Stimulated activated naive CD4-positive, alpha-beta T cell treated with Interleukin-2 at 50 U/mL for 16 hours (primary cell): ENCODE data around the gene DOCK4.
"Not testable (repeated sequence)": the region's sequence is repeated elsewhere in the genome, so short reads cannot be mapped to it uniquely, and the experiment has no call there.

Experiments
- DNase-seq: peaks from one replicate; lab custom pipeline; 2025; lab: John Stamatoyannopoulos, UW

DOCK4 gene

DNA sequence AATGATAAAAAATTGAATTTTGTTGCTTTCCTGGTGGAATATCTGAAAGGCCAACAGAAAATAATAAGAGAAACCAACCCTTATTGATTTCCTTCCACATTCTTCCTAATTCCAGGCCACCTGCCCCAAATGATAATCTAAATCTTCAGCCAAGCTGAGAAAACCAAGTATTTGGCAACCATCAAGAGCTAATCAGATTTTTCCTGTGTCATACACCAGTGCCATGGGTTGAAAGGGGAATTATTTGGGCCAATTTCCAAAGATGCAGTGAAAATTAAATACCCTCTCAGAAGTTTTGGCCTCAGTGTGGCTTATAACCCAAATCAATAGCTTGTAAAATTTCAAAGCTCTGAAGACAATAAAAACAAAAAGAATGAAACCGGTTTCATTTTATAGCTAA, 70.4 kb downstream of the DOCK4 start:
- DNase-seq = no peak

DNA sequence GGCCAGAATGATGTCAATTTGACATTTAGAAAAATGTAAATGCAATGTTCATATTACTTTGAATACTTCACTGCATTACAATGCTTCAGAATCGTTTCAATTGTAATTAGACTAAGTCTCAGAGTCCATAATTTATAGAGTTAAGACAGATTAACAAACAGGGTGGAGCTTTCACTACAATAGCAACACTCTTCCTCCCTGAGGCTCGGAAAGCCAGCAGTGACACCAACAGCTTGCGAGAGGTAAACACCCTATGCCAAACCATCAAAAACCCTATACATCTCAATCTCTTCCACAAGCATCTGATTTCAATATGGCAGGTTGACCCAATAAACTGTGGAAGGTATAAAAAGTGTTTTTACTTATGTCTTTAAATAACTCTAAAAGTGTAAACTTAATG, 72.2 kb downstream of the DOCK4 start:
- no peak for DNase-seq

- DNase-seq = no peak
Measured at GRCh38 chr7:112133328-112133727, 72.9 kb downstream of the DOCK4 start.

- DNase-seq = no peak
Measured at GRCh38 chr7:112132051-112132694, 74.0 kb downstream of the DOCK4 start.

DNA sequence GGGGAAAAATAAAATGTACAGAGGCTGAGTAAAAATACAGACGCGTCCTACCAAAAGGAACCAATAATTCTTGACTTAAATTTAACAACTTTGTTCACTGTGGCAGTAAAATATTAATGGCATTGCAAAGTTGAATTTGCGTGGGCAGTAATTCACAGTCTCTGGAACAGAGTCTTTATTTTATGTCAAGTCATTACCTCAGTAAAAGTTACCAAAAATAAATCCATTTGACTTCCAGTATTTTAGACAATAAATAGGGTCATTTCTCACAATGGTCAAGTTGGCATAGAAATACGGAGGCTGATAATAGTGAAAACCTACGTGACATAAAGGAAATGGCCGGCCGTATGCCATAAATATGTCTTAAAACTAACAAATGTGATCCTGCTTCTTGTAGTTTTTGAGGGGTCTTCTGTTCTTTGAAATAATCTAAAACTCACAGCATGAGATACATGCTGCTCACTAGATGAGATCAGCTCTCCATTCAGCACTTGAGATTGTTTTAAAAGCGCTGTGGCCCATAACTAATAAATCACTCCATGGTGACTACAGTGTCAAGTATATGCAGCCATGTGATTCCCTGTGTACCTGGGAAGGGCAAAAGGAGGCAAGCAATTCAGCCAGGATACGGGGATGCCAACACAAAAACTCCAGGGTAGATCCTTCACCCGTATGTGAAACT, 75.3 kb downstream of the DOCK4 start:
- no peak for DNase-seq

GRCh38 chr7:112129655-112130323, 76.4 kb downstream of the DOCK4 start:
- DNase-seq = no peak

- DNase-seq = not testable (repeated sequence)
Measured at GRCh38 chr7:112128461-112129425, 77.5 kb downstream of the DOCK4 start.

GRCh38 chr7:112128041-112128440, 78.2 kb downstream of the DOCK4 start:
- DNase-seq = not testable (repeated sequence)

GRCh38 chr7:112125250-112125649, 80.9 kb downstream of the DOCK4 start:
- no peak for DNase-seq

DNA sequence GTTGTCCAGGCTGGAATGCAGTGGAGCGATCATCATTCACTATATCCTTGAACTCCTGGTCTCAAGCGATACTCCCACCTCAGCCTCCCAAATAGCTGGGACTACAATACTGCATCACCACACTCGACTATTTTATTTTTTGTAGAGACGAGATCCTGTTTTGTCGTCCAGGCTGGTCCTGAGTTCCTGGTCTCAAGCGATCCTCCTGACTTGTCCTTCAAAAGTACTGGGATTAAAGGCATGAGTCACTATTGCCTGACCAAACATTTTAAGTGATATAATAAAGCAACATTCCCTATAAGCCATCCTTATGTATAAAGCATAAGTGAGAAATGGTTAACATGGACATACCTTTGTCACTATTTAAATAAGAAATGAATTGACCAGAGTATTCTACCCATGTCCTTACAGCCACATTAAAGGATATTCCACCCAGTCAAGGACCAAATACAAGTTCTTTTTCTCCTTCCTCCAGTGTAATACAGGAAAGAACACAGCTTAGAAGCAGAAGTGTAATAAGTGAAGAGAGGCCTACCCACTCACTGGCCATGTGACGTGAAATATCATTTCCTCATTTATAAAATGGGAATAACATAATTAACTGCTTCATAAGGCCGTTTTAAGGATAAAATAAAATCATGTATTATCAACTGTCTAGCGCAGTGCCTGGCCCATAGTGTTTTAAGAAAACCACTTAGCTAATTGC, 82.0 kb downstream of the DOCK4 start:
- no peak for DNase-seq

DNA sequence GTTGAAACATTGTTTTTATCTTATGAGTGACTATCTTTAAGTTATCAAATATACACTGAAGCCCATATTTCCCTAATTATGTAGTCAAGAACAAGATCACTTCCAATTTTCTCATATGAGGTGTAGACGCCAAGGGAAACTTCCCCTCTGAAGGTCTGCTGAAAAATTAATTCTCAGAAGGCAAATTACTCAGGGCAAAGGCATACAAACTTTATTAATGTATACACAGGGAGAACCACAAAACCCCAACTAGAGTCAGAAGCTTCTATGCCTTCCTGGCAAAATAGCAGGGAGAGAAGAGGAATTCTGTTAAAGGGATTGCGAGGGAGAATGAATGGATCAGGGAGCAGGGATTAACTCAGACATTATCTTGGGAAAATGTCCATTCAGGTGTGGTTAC, 83.4 kb downstream of the DOCK4 start:
- no peak for DNase-seq

GRCh38 chr7:112122144-112122543, 84.1 kb downstream of the DOCK4 start:
- DNase-seq = no peak

DNA sequence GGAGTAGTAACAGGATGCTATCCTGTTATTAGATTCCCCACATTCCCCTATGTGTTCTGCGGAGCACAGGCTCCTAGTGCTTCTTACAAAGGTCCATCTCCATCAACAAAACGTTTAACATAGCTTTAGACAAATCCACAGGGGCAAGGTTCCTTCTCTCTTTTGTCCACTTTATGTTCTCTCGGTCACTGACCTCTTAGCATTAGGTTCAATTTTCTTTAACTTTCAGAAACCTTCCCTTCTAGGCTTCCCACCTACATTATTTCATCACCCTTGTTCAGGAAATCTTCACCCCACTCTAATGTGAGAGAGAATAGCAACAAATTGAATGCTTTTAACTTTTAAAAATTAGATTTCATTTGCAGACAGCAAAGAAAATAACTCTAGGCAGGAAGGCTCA, 84.9 kb downstream of the DOCK4 start:
- no peak for DNase-seq

DNA sequence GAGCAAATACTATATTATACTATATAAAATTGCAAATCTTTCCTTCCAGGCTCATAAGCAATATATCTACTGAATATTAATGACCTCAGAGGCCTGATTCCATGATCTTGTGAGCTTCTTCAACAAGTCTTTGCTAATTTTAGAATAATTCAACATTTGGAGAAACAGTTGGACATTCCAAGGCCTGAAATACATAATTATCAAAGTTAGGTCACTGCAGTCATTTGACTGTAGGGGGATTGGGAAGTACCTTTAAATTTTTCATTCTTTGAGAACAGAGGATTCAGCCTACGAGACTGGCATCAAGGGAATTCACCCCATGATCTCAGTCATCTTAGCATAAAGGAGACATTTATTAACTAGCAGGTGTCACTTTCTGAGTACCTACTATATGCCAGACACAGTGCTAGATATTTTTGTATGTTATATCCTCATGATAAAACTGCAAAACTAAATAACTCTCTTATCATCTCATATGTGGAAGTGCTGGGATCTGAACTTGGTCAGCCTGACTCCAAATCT, 85.4 kb downstream of the DOCK4 start:
- DNase-seq = no peak

DNA sequence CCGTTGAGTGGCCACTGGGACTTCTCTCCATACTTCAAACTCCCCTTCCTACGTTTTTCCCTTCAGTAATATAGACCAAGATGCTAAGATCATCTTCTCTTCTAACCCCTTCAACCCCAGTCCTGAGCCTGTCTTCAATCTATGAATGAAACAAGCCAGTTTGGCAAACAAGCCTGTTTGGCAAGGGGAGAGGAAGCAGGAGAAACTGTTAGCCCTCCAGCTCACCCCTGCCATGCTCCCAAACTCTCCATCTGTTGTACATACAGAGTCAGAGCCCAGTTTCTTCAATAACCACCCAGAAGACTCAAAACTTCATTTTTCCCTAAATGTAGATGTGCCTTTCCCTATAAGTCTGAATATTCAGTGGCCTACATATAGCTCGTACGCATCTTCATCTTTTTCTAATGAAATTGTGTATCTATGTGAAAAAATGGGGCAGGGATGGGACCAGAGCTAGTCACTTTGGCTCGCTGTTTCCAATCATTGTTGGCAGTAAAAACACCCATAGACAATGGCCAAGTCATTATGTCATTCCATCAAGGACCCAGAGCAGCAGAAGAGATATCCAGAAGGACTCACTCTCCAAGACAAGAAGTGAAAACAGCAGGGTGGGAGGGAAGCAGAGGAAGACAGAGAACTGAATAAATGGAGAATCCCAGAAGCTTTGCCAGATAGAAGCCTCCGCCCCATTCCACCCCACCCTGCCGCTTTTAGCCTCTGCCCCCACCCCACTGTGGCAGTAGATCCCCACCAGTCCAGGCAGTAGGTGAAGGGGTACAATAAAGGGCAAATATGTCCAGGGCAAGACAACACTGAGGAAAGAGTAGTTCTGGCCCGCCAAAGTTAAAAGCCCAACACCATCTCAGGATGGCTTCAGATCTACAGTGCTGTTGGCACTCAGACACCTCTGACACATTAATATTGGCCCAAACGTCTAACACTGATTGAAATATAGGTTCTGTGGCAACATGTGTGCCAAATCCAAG, 87.3 kb downstream of the DOCK4 start:
- no peak for DNase-seq

GRCh38 chr7:112116894-112117293, 89.3 kb downstream of the DOCK4 start:
- no peak for DNase-seq

- DNase-seq = no peak
Measured at GRCh38 chr7:112116358-112116757, 89.8 kb downstream of the DOCK4 start.

DNA sequence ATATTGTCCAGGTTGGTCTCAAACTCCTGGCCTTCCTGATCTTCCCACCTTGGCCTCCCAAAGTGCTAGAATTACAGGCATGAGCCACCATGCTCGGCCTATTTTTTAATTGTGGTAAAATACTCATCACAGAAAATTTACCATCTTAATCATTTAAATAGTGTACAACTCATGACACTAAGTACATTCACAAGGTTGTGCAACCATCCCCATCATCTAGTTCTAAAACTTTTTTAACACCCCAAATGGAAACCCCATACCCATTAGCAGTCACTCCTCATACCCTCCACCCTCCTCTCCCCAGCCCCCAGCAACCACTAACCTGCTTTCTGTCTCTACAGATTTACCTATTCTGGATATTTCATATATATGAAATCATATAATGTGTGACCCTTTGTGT, 90.3 kb downstream of the DOCK4 start:
- DNase-seq = no peak

GRCh38 chr7:112113913-112114575, 92.2 kb downstream of the DOCK4 start:
- no peak for DNase-seq
